Heart right ventricle (tissue), 16 donors: ENCODE results near the gene SLC8A1. TPM values are rescaled to one million over a fixed set of nuclear protein-coding genes. Genes with fewer than 3 reads are reported as not detected.

Source experiments
- ATAC-seq, 8 donors: fragments of 200-7000 bp; cut with Tn5 transposase; one replicate each; pipeline ENCODE4 v1.9.1; 2020; ENCODE audit warnings: mild to moderate bottlenecking in 8 of 8, moderate library complexity in 8 of 8, moderate number of reproducible peaks in 1 of 8
- DNase-seq, 2 donors: peaks; one replicate each; pipeline ENCODE4 v3.0.0-alpha.2; 2020
- H3K27ac ChIP-seq, 10 donors: fragments of 200-600 bp; sonication (generic) in 2 of 10; one replicate each; pipeline versions ENCODE4 v1.5.0 to v1.8.0; 2020 to 2022; ENCODE audit warnings: mild to moderate bottlenecking in 3 of 10
- H3K27me3 ChIP-seq, 7 donors: fragments of 200-600 bp; one replicate each; pipeline ENCODE4 v1.8.0; 2021 to 2022; ENCODE audit warnings: mild to moderate bottlenecking in 2 of 7
- H3K36me3 ChIP-seq, 9 donors: fragments of 200-600 bp; sonication (generic) in 1 of 9; one replicate each; pipeline versions ENCODE4 v1.5.0 to v1.8.0; 2020 to 2022; ENCODE audit warnings: mild to moderate bottlenecking in 2 of 9
- H3K4me1 ChIP-seq, 9 donors: fragments of 200-600 bp; sonication (generic) in 1 of 9; one replicate each; pipeline versions ENCODE4 v1.5.0 to v1.8.0; 2020 to 2022; ENCODE audit warnings: mild to moderate bottlenecking in 4 of 9
- H3K4me3 ChIP-seq, 10 donors: fragments of 200-600 bp; sonication (generic) in 2 of 10; one replicate each; pipeline versions ENCODE4 v1.5.0 to v1.8.0; 2020 to 2022; ENCODE audit warnings: mild to moderate bottlenecking in 7 of 10, moderate library complexity in 2 of 10
- H3K9me3 ChIP-seq, 11 donors: fragments of 200-600 bp in 10 of 11; sonication (generic) in 2 of 11; one replicate each; pipeline versions ENCODE4 v1.5.0 to v1.8.0; 2013 to 2022; ENCODE audit warnings: mild to moderate bottlenecking in 2 of 11, control low read depth in 1 of 11, moderate library complexity in 1 of 11
- CTCF ChIP-seq, 9 donors: fragments of 200-600 bp; sonication (generic) in 2 of 9; IDR thresholded peaks; one replicate each; pipeline versions ENCODE4 v1.5.0 to v1.8.0; 2021 to 2022; ENCODE audit warnings: antibody characterized with exemption in 9 of 9, mild to moderate bottlenecking in 5 of 9, moderate library complexity in 1 of 9
- WGBS, 2 donors: extraction: QIAGEN DNeasy Blood & Tissue Kit; methylation state at CpG; one replicate each; pipeline ENCODE4 v1.1.7; 2013; ENCODE audit warnings: inconsistent platforms in 1 of 2; 5-methylcytosine and 5-hydroxymethylcytosine counted together
- intact Hi-C, 10 donors: fragments of 100-400 bp; cut with DNase I; formaldehyde crosslinking; loops; one replicate each; pipeline versions ENCODE4 v1.11.1 to v1.14.2; 2022
- polyA plus RNA-seq, 2 donors: library from polyadenylated mRNA; stranded (reverse); fragments of 200-250 nt; gene quantifications; one replicate each; pipeline ENCODE4 v1.2.3, GENCODE V29; 2013
- total RNA-seq, 10 donors: library from RNA; stranded (reverse); fragmentation: NEBNext Ultra II Directional in 3 of 10; extraction: Animal tissue kit (Norgen Biotek cat#: 25700) in 3 of 10; gene quantifications; one replicate each; pipeline versions ENCODE4 v1.2.1 to v1.2.4, GENCODE V29; 2021 to 2023
- donor health status: Arrhythmogenic right ventricular cardiomyopathy.
- donor health status: ischemic (EF 13 %, LVEDD 7.1; RV severe dilation, severe dysfunction).
- donor health status: healthy with polysubstance abuse.
- donor health status: DM: no; HTN: yes; CAD: no.
- donor health status: DM: no; HTN: no; CAD: no.
- donor health status: ischemic (EF 25% LVEDD 6.9; RV normal size, moderate dysfunction).
- donor health status: ischemic (EF 25% LVEDD 5.7; RV mildly dilated, moderate dysfunction).
- donor health status: healthy.
- donor health status: DM: yes; HTN: yes; CAD: no.
- donor health status: Ischemic cardiomyopathy.
- donor health status: ischemic (EF 35%, LVEDD 5.7; RV mildly dilated, moderate dysfunction).
- donor health status: nonischemic (EF 11% LVEDD 7.7; RV severe dilation, severe dysfunction).
- donor health status: DM: yes; HTN: yes; CAD: no.
- donor health status: PGD.
- donor health status: ischemic (EF 29% LVEDD 5.4; RV normal size, mild dysfunction).
- donor health status: nonischemic (EF 23%, LVEDD 6.1; RV moderate dilation, normal function).

The SLC8A1 gene
- total and polyA plus RNA-seq, 12 donors, result 11.1 to 1,497 (median 1,067) TPM

DNA sequence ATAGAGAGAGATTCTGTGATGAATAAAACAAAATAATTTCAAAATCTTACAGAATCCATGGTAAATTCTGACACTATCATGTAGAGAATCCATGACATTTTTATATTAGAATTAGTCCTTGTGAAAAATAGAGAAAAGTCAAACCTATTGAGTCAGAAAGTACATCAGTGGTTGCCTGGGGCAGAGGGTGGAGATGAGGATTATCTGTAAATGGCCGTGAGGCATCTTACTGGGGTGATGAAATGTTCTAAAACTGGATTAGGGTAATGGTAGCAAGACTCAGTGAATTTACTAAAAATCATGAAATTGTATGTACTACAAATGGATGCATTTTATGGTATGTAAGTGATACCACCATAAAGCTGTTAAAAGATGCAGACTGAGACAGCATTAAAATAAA, 323.1 kb downstream of the SLC8A1 start:
- intact Hi-C loops, result no loop called here

DNA sequence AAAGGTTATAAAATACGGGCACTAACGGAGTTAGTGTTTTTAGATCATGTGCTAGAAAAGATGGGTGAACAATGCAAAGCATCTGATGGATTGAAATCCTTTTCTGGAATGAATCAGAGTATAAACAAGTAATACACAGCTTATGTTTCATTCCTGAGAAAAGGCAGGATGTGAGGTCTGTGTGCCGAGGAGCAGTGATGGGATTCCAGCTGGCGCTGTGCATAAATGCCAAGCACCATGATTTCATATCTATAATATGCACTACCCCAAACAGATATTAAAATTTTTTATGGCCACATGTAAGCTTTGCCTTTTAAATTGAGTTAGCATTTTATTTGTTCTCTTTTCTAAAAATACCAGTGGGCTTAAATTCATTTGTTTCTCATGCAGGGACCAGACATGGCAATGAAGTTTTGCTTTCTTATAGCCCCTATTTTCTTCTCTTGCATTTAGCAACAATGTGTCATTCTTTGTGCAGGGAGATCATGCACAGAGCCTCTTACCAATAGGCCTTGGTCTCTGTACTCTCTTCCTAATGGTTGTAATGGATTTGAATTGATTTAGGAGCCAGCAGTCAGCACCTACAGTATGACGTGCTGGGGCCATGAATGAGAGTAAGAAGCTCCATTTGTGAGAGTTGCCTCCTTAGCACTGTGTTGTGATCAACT, 323.9 kb downstream of the SLC8A1 start:
- Histone ChIP-seq H3K27ac (peak overlapping the region in 6 of 10 donors; percentile 40 to 86 (median 81)), H3K27me3 (no peaks in the 10 kb centered on the region), H3K9me3 (no peaks in the 10 kb centered on the region), H3K4me1 (peaks cover 4 to 96% (median 59%) of the 10 kb centered on the region in 9 donors), H3K4me3 (no peak overlapping the region), H3K36me3 (peaks cover 0 to 14% (median 0%) of the 10 kb centered on the region in 9 donors)
- 59 to 68% methylated on average over 5 of the region's 5 CpGs for WGBS, 2 donors
- ATAC-seq, result no peak
- intact Hi-C loops, result no loop called here
- no peak for TF ChIP-seq CTCF (IDR thresholded peaks at IDR 0.05)
- no peak for DNase-seq

More for the DNA sequence above, 323.1 kb downstream of the SLC8A1 start:
- DNase-seq, result no peak
- no peak for ATAC-seq
- H3K27ac ChIP-seq, result peak overlapping the region in 7 of 10 donors; percentile 39 to 86 (median 78)
- WGBS, 2 donors, result 46 to 63% methylated on average over 1 of the region's 1 CpG
- peaks cover 0 to 15% (median 0%) of the 10 kb centered on the region in 9 donors for H3K36me3 ChIP-seq
- H3K9me3 ChIP-seq, result no peaks in the 10 kb centered on the region
- peaks cover 4 to 91% (median 53%) of the 10 kb centered on the region in 9 donors for H3K4me1 ChIP-seq
- H3K4me3 ChIP-seq, result no peak overlapping the region
- no peaks in the 10 kb centered on the region for H3K27me3 ChIP-seq
- no peak for TF ChIP-seq CTCF (IDR thresholded peaks at IDR 0.05)

- ATAC-seq, result no peak
- 57 to 62% methylated on average over 3 of the region's 3 CpGs for WGBS, 2 donors
- Histone ChIP-seq H3K4me1 (peaks cover 4 to 96% (median 57%) of the 10 kb centered on the region in 9 donors), H3K9me3 (no peaks in the 10 kb centered on the region), H3K36me3 (peaks cover 0 to 14% (median 0%) of the 10 kb centered on the region in 9 donors), H3K27ac (peak overlapping the region in 4 of 10 donors; percentile 77 to 86 (median 84)), H3K27me3 (no peaks in the 10 kb centered on the region), H3K4me3 (no peak overlapping the region)
- no peak for TF ChIP-seq CTCF (IDR thresholded peaks at IDR 0.05)
- DNase-seq, result no peak
- intact Hi-C loops, result no loop called here
These were observed 324.7 kb downstream of the SLC8A1 start for GRCh38 chr2:40127146-40127545.

DNA sequence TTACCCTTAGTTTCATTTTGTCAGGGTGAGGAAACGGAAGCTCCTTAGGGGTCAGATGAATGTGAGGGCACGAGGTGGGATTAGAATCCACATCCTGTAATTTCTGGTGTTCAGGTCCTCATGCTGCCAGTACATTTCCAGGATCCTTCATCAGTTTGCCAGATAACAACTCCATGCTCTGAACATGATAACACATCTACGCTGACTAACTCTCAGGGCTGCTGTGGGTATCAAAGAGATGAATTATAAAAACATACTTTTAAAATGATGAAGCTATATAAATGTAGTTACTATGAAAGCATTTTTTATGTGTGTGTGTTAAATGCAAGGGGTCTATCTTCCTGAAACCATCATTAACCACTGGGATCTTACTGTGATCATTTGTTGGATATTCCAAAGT, 325.9 kb downstream of the SLC8A1 start:
- no peak for ATAC-seq
- intact Hi-C loops, result no loop called here

More for the DNA sequence above, 325.9 kb downstream of the SLC8A1 start:
- H3K4me3 ChIP-seq, result no peak overlapping the region
- no peak for DNase-seq
- WGBS, 2 donors, result 63 to 78% methylated on average over 3 of the region's 3 CpGs
- peaks cover 3 to 91% (median 52%) of the 10 kb centered on the region in 9 donors for H3K4me1 ChIP-seq
- H3K27me3 ChIP-seq, result no peaks in the 10 kb centered on the region
- no peak for TF ChIP-seq CTCF (IDR thresholded peaks at IDR 0.05)
- H3K27ac ChIP-seq, result peak overlapping the region in 2 of 10 donors; percentile 13 to 84
- H3K36me3 ChIP-seq, result peaks cover 0 to 14% (median 0%) of the 10 kb centered on the region in 9 donors
- no peaks in the 10 kb centered on the region for H3K9me3 ChIP-seq
